DMS 273 treated with DMSO at 0.1 percent for 48 hours (cell line): ENCODE data around the gene PITPNC1.
"Not testable (repeated sequence)": the region's sequence is repeated elsewhere in the genome, so short reads cannot be mapped to it uniquely, and the experiment has no call there.

Source experiments
- DNase-seq: peaks from one replicate; lab custom pipeline; 2025; lab: John Stamatoyannopoulos, UW

Gene PITPNC1

GRCh38 chr17:67578679-67579405, 201.8 kb downstream of the PITPNC1 start:
- DNase-seq, result not testable (repeated sequence)

- no peak for DNase-seq
These were observed 205.6 kb downstream of the PITPNC1 start for GRCh38 chr17:67582673-67583081.

- no peak for DNase-seq
These were observed 208.1 kb downstream of the PITPNC1 start for GRCh38 chr17:67585077-67585602.

- no peak for DNase-seq
These were observed 211.2 kb downstream of the PITPNC1 start for GRCh38 chr17:67588326-67588725.

- no peak for DNase-seq
These were observed 217.2 kb downstream of the PITPNC1 start for GRCh38 chr17:67594115-67594880.

- no peak for DNase-seq
These were observed 223.3 kb downstream of the PITPNC1 start for GRCh38 chr17:67600408-67600807.

GRCh38 chr17:67601897-67602296, 224.8 kb downstream of the PITPNC1 start:
- DNase-seq, result no peak

- DNase-seq, result no peak
These were observed 225.4 kb downstream of the PITPNC1 start for GRCh38 chr17:67602444-67602843.

- peak; percentile 19 for DNase-seq
These were observed 225.9 kb downstream of the PITPNC1 start for GRCh38 chr17:67602974-67603373.

GRCh38 chr17:67605256-67605912, 228.3 kb downstream of the PITPNC1 start:
- DNase-seq, result no peak

- DNase-seq, result peak; percentile 34
These were observed 229.4 kb downstream of the PITPNC1 start for GRCh38 chr17:67606471-67606870.

- DNase-seq, result no peak
These were observed 230.0 kb downstream of the PITPNC1 start for GRCh38 chr17:67606896-67607604.

- no peak for DNase-seq
These were observed 233.0 kb downstream of the PITPNC1 start for GRCh38 chr17:67610061-67610460.

GRCh38 chr17:67613961-67614360, 236.9 kb downstream of the PITPNC1 start:
- no peak for DNase-seq

- peak; percentile 61 for DNase-seq
These were observed 238.0 kb downstream of the PITPNC1 start for GRCh38 chr17:67615011-67615561.

- no peak for DNase-seq
These were observed 238.7 kb downstream of the PITPNC1 start for GRCh38 chr17:67615736-67616135.

- no peak for DNase-seq
These were observed 240.3 kb downstream of the PITPNC1 start for GRCh38 chr17:67617304-67617899.

- DNase-seq, result peak; percentile 17
These were observed 242.5 kb downstream of the PITPNC1 start for GRCh38 chr17:67619555-67619954.

GRCh38 chr17:67620088-67620487, 243.0 kb downstream of the PITPNC1 start:
- DNase-seq, result no peak

GRCh38 chr17:67620636-67621035, 243.6 kb downstream of the PITPNC1 start:
- no peak for DNase-seq

GRCh38 chr17:67623767-67624166, 246.7 kb downstream of the PITPNC1 start:
- no peak for DNase-seq
